Measurements from ENCODE around the gene ANKRD33B. TPM values are rescaled to one million over a fixed set of nuclear protein-coding genes. Genes with fewer than 3 reads are reported as not detected.
A peak's percentile ranks its signal among the peaks of the same experiment; 100 is the strongest.

Gene ANKRD33B
- total and polyA plus RNA-seq, 9 of the 15 experiments (the other 6 are each of a cell fraction or from before 2014, with no cell fraction given), result 0.10 to 1.7 (median 0.40) TPM

- no peak for TF ChIP-seq IRF9 (tag; IDR thresholded peaks at IDR 0.05)
- peak; percentile 25; the same call in 1 of the 2 replicates for TF ChIP-seq CTBP1 (IDR thresholded peaks at IDR 0.05; ENCODE audit: borderline replicate concordance)
- TF ChIP-seq KLF1 (tag; IDR thresholded peaks at IDR 0.05), result no peak
- no peak for TF ChIP-seq TOE1 (IDR thresholded peaks at IDR 0.05; ENCODE audit: borderline replicate concordance)
- TF ChIP-seq TOE1 (CRISPR knock-in tag; IDR thresholded peaks at IDR 0.05; ENCODE audit: borderline replicate concordance, low read depth), result no peak
- TF ChIP-seq ZNF23 (CRISPR knock-in tag; IDR thresholded peaks at IDR 0.05), result no peak
- TF ChIP-seq ZFPM2 (CRISPR knock-in tag; IDR thresholded peaks at IDR 0.05), result no peak
- peak; percentile 42; the same call in 1 of the 2 replicates for TF ChIP-seq CXXC5 (CRISPR knock-in tag; IDR thresholded peaks at IDR 0.05)
- TF ChIP-seq NCOR1 (IDR thresholded peaks at IDR 0.05), result peak; percentile 84
- TF ChIP-seq THRAP3 (IDR thresholded peaks at IDR 0.05; ENCODE audit: borderline replicate concordance), result no peak
- no peak for TF ChIP-seq HMBOX1 (IDR thresholded peaks at IDR 0.05)
- TF ChIP-seq HINFP (tag; conservative IDR thresholded peaks at IDR 0.05; ENCODE audit: low read depth), result no peak; the same call in 1 of the 2 replicates
- TF ChIP-seq BCL6 (CRISPR knock-in tag; IDR thresholded peaks at IDR 0.05), result no peak
- TF ChIP-seq ZNF431 (CRISPR knock-in tag; IDR thresholded peaks at IDR 0.05), result no peak
- no peak for TF ChIP-seq ZNF512 (tag; IDR thresholded peaks at IDR 0.05)
- TF ChIP-seq TSHZ1 (CRISPR knock-in tag; IDR thresholded peaks at IDR 0.05), result no peak
- no peak for TF ChIP-seq ZFP1 (CRISPR knock-in tag; IDR thresholded peaks at IDR 0.05)
- TF ChIP-seq ILK (tag; IDR thresholded peaks at IDR 0.05; ENCODE audit: borderline replicate concordance, low read depth), result no peak
- TF ChIP-seq HDAC1 (IDR thresholded peaks at IDR 0.05), result peak in 1 of 2 experiments; percentile 50; a peak in 1 of 4 replicates
Observed at GRCh38 chr5:10577371-10578292, 13.8 kb downstream of the ANKRD33B start (continued).

All from K562 (cell line).